DMS114 treated with DMSO at 0.1 percent for 48 hours (cell line): ENCODE measurements around the gene SYCP2.
A peak's percentile ranks its signal among the peaks of the same experiment; 100 is the strongest.

Experiments used
- DNase-seq: peaks from one replicate; lab custom pipeline; 2025; ENCODE audit not compliant: unreplicated experiment; lab: John Stamatoyannopoulos, UW

Gene SYCP2

GRCh38 chr20:59945731-59946130 lies 12.3 kb upstream of the SYCP2 start:
- DNase-seq = peak; percentile 28

- no peak for DNase-seq
Observed at GRCh38 chr20:59945175-59945574, 11.7 kb upstream of the SYCP2 start.

GRCh38 chr20:59944726-59945125 lies 11.3 kb upstream of the SYCP2 start:
- DNase-seq = no peak

- DNase-seq = no peak
Observed at GRCh38 chr20:59942245-59942644, 8.8 kb upstream of the SYCP2 start.

GRCh38 chr20:59940956-59941294 lies 7.5 kb upstream of the SYCP2 start:
- DNase-seq = no peak

- DNase-seq = peak; percentile 90
Observed at GRCh38 chr20:59940129-59940955, 6.9 kb upstream of the SYCP2 start, which contains the start of the genes FAM217B and PPP1R3D. FAM217B (plus strand) TSS chr20:59940389; CDS start chr20:59943944, 3,555 bp downstream. PPP1R3D (minus strand) TSS chr20:59940305; CDS start chr20:59939931, 374 bp downstream.

- no peak for DNase-seq
Observed at GRCh38 chr20:59939879-59940128, 6.4 kb upstream of the SYCP2 start.

GRCh38 chr20:59939052-59939878 lies 5.8 kb upstream of the SYCP2 start:
- DNase-seq = no peak

GRCh38 chr20:59938696-59939051 lies 5.2 kb upstream of the SYCP2 start:
- DNase-seq = no peak

GRCh38 chr20:59938221-59938620 lies 4.8 kb upstream of the SYCP2 start:
- no peak for DNase-seq

- DNase-seq = no peak
Observed at GRCh38 chr20:59937150-59937549, 3.7 kb upstream of the SYCP2 start.

GRCh38 chr20:59936409-59936808 lies 3.0 kb upstream of the SYCP2 start:
- DNase-seq = no peak

- DNase-seq = no peak
Observed at GRCh38 chr20:59935457-59936185, 2.2 kb upstream of the SYCP2 start.

- DNase-seq = peak; percentile 61
Observed at GRCh38 chr20:59933849-59934585, 580 bp upstream of the SYCP2 start.

GRCh38 chr20:59932616-59933295 lies 681 bp downstream of the SYCP2 start:
- DNase-seq = no peak

- DNase-seq = no peak
Observed at GRCh38 chr20:59931511-59932312, 1.7 kb downstream of the SYCP2 start.

- DNase-seq = no peak
Observed at GRCh38 chr20:59925899-59926298, 7.5 kb downstream of the SYCP2 start.

GRCh38 chr20:59925359-59925758 lies 8.1 kb downstream of the SYCP2 start:
- DNase-seq = no peak

- no peak for DNase-seq
Observed at GRCh38 chr20:59923514-59923913, 9.9 kb downstream of the SYCP2 start.

- DNase-seq = no peak
Observed at GRCh38 chr20:59920944-59921343, 12.5 kb downstream of the SYCP2 start.
